HepG2 (cell line): Measurements from ENCODE around the gene NOXA1. TPM values are rescaled to one million over a fixed set of nuclear protein-coding genes. Genes with fewer than 3 reads are reported as not detected.

Source experiments
- GMEB1 ChIP-seq: sonication (generic); formaldehyde crosslinking; IDR thresholded peaks from 2 replicates; pipeline ENCODE4 v1.5.1; 2020; ENCODE audit warnings: missing genetic modification reagents, mild to moderate bottlenecking, borderline replicate concordance
- HBP1 ChIP-seq: IDR thresholded peaks from 2 replicates; pipeline ENCODE4 v1.6.1; 2016; ENCODE audit warnings: low read depth, control low read depth
- HNF4G ChIP-seq, 2 experiments: sonication (generic) in 1 of 2; formaldehyde crosslinking in 1 of 2; IDR thresholded peaks; 2 replicates each; pipeline versions ENCODE4 v1.4.0 to v1.6.1; 2011 to 2020; ENCODE audit warnings: borderline replicate concordance in 2 of 2, low read depth in 2 of 2, mild to moderate bottlenecking in 2 of 2, low read length in 1 of 2, missing genetic modification reagents in 1 of 2, moderate library complexity in 1 of 2
- HOXA7 ChIP-seq: sonication (generic); formaldehyde crosslinking; IDR thresholded peaks from 2 replicates; pipeline ENCODE4 v1.8.1; 2022; ENCODE audit warnings: mild to moderate bottlenecking, missing genetic modification reagents, moderate library complexity
- LCORL ChIP-seq, 2 experiments: fragments of 450-650 bp in 1 of 2; sonication (generic) in 1 of 2; formaldehyde crosslinking in 1 of 2; IDR thresholded peaks; 2 replicates each; pipeline versions ENCODE4 v1.5.0 to v1.6.1; 2017 to 2020; ENCODE audit warnings: antibody characterized with exemption in 1 of 2, missing genetic modification reagents in 1 of 2
- MAX ChIP-seq: IDR thresholded peaks from 2 replicates; pipeline ENCODE4 v1.6.1; 2012; ENCODE audit warnings: inconsistent platforms
- NFYC ChIP-seq: IDR thresholded peaks from 2 replicates; pipeline ENCODE4 v1.6.1; 2016; ENCODE audit warnings: missing genetic modification reagents, missing compliant biosample characterization
- TAF1 ChIP-seq: sonication (generic); formaldehyde crosslinking; IDR thresholded peaks from 2 replicates; pipeline ENCODE4 v1.4.0; 2020; ENCODE audit warnings: missing genetic modification reagents
- ZBTB33 ChIP-seq: sonication (generic); formaldehyde crosslinking; IDR thresholded peaks from 2 replicates; pipeline ENCODE4 v1.4.0; 2020; ENCODE audit warnings: missing genetic modification reagents
- ZBTB7B ChIP-seq: sonication (generic); formaldehyde crosslinking; IDR thresholded peaks from 2 replicates; pipeline ENCODE4 v1.4.0; 2020; ENCODE audit warnings: missing genetic modification reagents
- ZFP41 ChIP-seq: sonication (generic); formaldehyde crosslinking; IDR thresholded peaks from 2 replicates; pipeline ENCODE4 v1.4.0; 2020; ENCODE audit warnings: mild to moderate bottlenecking, missing genetic modification reagents, borderline replicate concordance
- ZNF280D ChIP-seq: sonication (generic); formaldehyde crosslinking; IDR thresholded peaks from 2 replicates; pipeline ENCODE4 v1.5.1; 2020; ENCODE audit warnings: mild to moderate bottlenecking, missing genetic modification reagents
- ZNF616 ChIP-seq: sonication (generic); formaldehyde crosslinking; IDR thresholded peaks from 2 replicates; pipeline ENCODE4 v1.5.0; 2020; ENCODE audit warnings: low read depth, mild to moderate bottlenecking, missing genetic modification reagents
- ZNF841 ChIP-seq: sonication (generic); formaldehyde crosslinking; IDR thresholded peaks from 2 replicates; pipeline ENCODE4 v1.8.1; 2023; ENCODE audit warnings: missing genetic modification reagents, borderline replicate concordance
- polyA plus RNA-seq, 8 experiments: library from polyadenylated mRNA; depleted of rRNA in 3 of 8; stranded (reverse) in 7 of 8; unstranded in 1 of 8; fragments of >200 nt; fragmentation: Illumina TruSeq in 4 of 8; extraction: Trizol in 4 of 8; gene quantifications; 2 replicates each; pipeline versions ENCODE4 v1.2.1 to v1.2.3, GENCODE V29; 2011 to 2016; ENCODE audit warnings: low read depth in 4 of 8, missing spikeins in 1 of 8, mixed read lengths in 1 of 8; ENCODE audit not compliant: insufficient read depth in 1 of 8
- total RNA-seq, 5 experiments: library from RNA; depleted of rRNA; stranded (reverse); fragments of >200 nt; fragmentation: Illumina TruSeq; extraction: Trizol; gene quantifications; 2 replicates each; pipeline ENCODE4 v1.2.3, GENCODE V29; 2016; ENCODE audit warnings: low read depth in 1 of 5

Gene NOXA1
- total and polyA plus RNA-seq, 2 of the 13 experiments (the other 11 are each of a cell fraction or from before 2014, with no cell fraction given): 0.78 to 1.2 TPM

GRCh38 chr9:137441289-137441934 is 18.2 kb downstream of the NOXA1 start, which contains the start of gene ENTPD8 (continued):
- TF ChIP-seq LCORL (IDR thresholded peaks at IDR 0.05) (no peak), LCORL (CRISPR knock-in tag; IDR thresholded peaks at IDR 0.05) (peak; percentile 94), NFYC (CRISPR knock-in tag) (no peak), HOXA7 (CRISPR knock-in tag) (no peak), ZNF280D (CRISPR knock-in tag) (no peak), HBP1 (no peak; the same call in 1 of the 2 replicates), GMEB1 (CRISPR knock-in tag) (peak; percentile 16; the same call in 1 of the 2 replicates), ZFP41 (CRISPR knock-in tag) (no peak), TAF1 (CRISPR knock-in tag) (peak; percentile 28; the same call in 1 of the 2 replicates), ZBTB7B (CRISPR knock-in tag) (peak; percentile 80), MAX (peak; percentile 63; the same call in 1 of the 2 replicates), ZBTB33 (no peak), ZNF616 (CRISPR knock-in tag) (no peak), ZNF841 (CRISPR knock-in tag) (no peak), HNF4G (IDR thresholded peaks at IDR 0.05; ENCODE audit: borderline replicate concordance, low read depth, low read length) (peak; percentile 91), HNF4G (CRISPR knock-in tag; IDR thresholded peaks at IDR 0.05; ENCODE audit: borderline replicate concordance, low read depth) (peak; percentile 92; the same call in 1 of the 2 replicates)
